Small intestine (tissue), 7 donors: ENCODE data around the gene CRYBB3. TPM values are rescaled to one million over a fixed set of nuclear protein-coding genes. Genes with fewer than 3 reads are reported as not detected.

Experiments
- DNase-seq, 2 donors: peaks; one replicate each; pipeline versions ENCODE4 v3.0.0 to v3.0.0-alpha.2; 2013
- FAIRE-seq: peaks from 2 replicates; lab custom pipeline; 2012; peaks lifted over from hg19 to GRCh38; lab: Jason Lieb, UNC
- H3K27ac ChIP-seq, 3 donors: one replicate each; pipeline ENCODE4 v1.5.1; 2013; ENCODE audit warnings: low read length in 2 of 3, mild to moderate bottlenecking in 2 of 3, control low read depth in 1 of 3, inconsistent platforms in 1 of 3, low read depth in 1 of 3, moderate library complexity in 1 of 3
- H3K27me3 ChIP-seq, 3 donors: one replicate each; pipeline ENCODE4 v1.6.1; 2013; ENCODE audit warnings: low read length in 3 of 3, inconsistent platforms in 1 of 3; ENCODE audit not compliant: control insufficient read depth in 3 of 3, insufficient read depth in 3 of 3
- H3K36me3 ChIP-seq, 3 donors: one replicate each; pipeline ENCODE4 v1.6.1; 2013; ENCODE audit warnings: low read length in 3 of 3, inconsistent platforms in 1 of 3, low read depth in 1 of 3, mild to moderate bottlenecking in 1 of 3, moderate library complexity in 1 of 3; ENCODE audit not compliant: control insufficient read depth in 3 of 3, insufficient read depth in 2 of 3
- H3K4me1 ChIP-seq, 3 donors: one replicate each; pipeline ENCODE4 v1.6.1; 2013; ENCODE audit warnings: low read length in 2 of 3, inconsistent platforms in 1 of 3, low read depth in 1 of 3, mild to moderate bottlenecking in 1 of 3, moderate library complexity in 1 of 3; ENCODE audit not compliant: control insufficient read depth in 3 of 3, insufficient read depth in 2 of 3
- H3K4me3 ChIP-seq, 3 donors: one replicate each; pipeline ENCODE4 v1.5.1; 2013; ENCODE audit warnings: low read length in 3 of 3, control low read depth in 1 of 3, inconsistent platforms in 1 of 3, low read depth in 1 of 3, mild to moderate bottlenecking in 1 of 3, moderate library complexity in 1 of 3
- H3K9me3 ChIP-seq, 2 donors: one replicate each; pipeline ENCODE4 v1.6.1; 2013; ENCODE audit warnings: low read depth in 1 of 2, low read length in 1 of 2; ENCODE audit not compliant: control insufficient read depth in 2 of 2, insufficient read depth in 1 of 2
- WGBS, 3 donors: extraction: QIAGEN DNeasy Blood & Tissue Kit; methylation state at CpG; one replicate each; pipeline ENCODE4 v1.1.7; 2013; 5-methylcytosine and 5-hydroxymethylcytosine counted together
- polyA plus RNA-seq, 4 donors: library from polyadenylated mRNA; stranded (reverse) in 3 of 4; unstranded in 1 of 4; fragments of 200-250 nt in 3 of 4; fragments of 120-200 nt in 1 of 4; gene quantifications; one replicate each; pipeline versions ENCODE4 v1.2.1 to v1.2.3, GENCODE V29; 2013
- donor health status: healthy with polysubstance abuse.
- donor health status: control.
- donor health status: control.
- donor health status: Bipolar disorder and iron deficiency.
- donor health status: healthy.

The CRYBB3 gene
- polyA plus RNA-seq, 4 donors = 0.10 to 6.5 (median 1.8) TPM

- FAIRE-seq (no peak), DNase-seq (no peak)
- H3K4me3 ChIP-seq = no peak overlapping the region
- H3K9me3 ChIP-seq = no peaks in the 10 kb centered on the region
- peaks cover 0 to 20% (median 0%) of the 10 kb centered on the region in 3 donors for H3K36me3 ChIP-seq
- H3K27me3 ChIP-seq = no peaks in the 10 kb centered on the region
- WGBS, 3 donors = 61 to 93% (median 68%) methylated on average over 1 of the region's 1 CpG
- no peaks in the 10 kb centered on the region for H3K4me1 ChIP-seq
- H3K27ac ChIP-seq = no peak overlapping the region
Measured at GRCh38 chr22:25205847-25206246, 6.2 kb downstream of the CRYBB3 start.

GRCh38 chr22:25206998-25207397 lies 7.3 kb downstream of the CRYBB3 start:
- no peak for FAIRE-seq
- Histone ChIP-seq H3K4me1 (no peaks in the 10 kb centered on the region), H3K9me3 (no peaks in the 10 kb centered on the region), H3K27me3 (no peaks in the 10 kb centered on the region), H3K27ac (no peak overlapping the region), H3K4me3 (no peak overlapping the region), H3K36me3 (peaks cover 0 to 15% (median 0%) of the 10 kb centered on the region in 3 donors)
- no peak for DNase-seq
- WGBS, 3 donors = 91 to 95% (median 95%) methylated on average over 20 to 21 of the region's 21 CpGs

GRCh38 chr22:25207553-25208157 lies 8.0 kb downstream of the CRYBB3 start:
- Histone ChIP-seq H3K4me3 (no peak overlapping the region), H3K36me3 (peaks cover 0 to 11% (median 0%) of the 10 kb centered on the region in 3 donors), H3K27me3 (no peaks in the 10 kb centered on the region), H3K27ac (no peak overlapping the region), H3K4me1 (no peaks in the 10 kb centered on the region), H3K9me3 (no peaks in the 10 kb centered on the region)
- no peak for DNase-seq
- 51 to 77% (median 76%) methylated on average over 1 to 2 of the region's 2 CpGs for WGBS, 3 donors
- FAIRE-seq = no peak

GRCh38 chr22:25208328-25208727 lies 8.7 kb downstream of the CRYBB3 start:
- FAIRE-seq (no peak), DNase-seq (no peak)
- no peaks in the 10 kb centered on the region for H3K9me3 ChIP-seq
- no peak overlapping the region for H3K4me3 ChIP-seq
- WGBS, 3 donors = 61 to 74% (median 71%) methylated on average over 2 of the region's 2 CpGs
- H3K36me3 ChIP-seq = peaks cover 0 to 7% (median 0%) of the 10 kb centered on the region in 3 donors
- no peak overlapping the region for H3K27ac ChIP-seq
- H3K4me1 ChIP-seq = no peaks in the 10 kb centered on the region
- H3K27me3 ChIP-seq = no peaks in the 10 kb centered on the region

- Histone ChIP-seq H3K4me1 (no peaks in the 10 kb centered on the region), H3K4me3 (no peak overlapping the region), H3K9me3 (no peaks in the 10 kb centered on the region), H3K27me3 (no peaks in the 10 kb centered on the region), H3K36me3 (peaks cover 0 to 3% (median 0%) of the 10 kb centered on the region in 3 donors), H3K27ac (no peak overlapping the region)
- 75 to 84% (median 80%) methylated on average over 17 of the region's 17 CpGs for WGBS, 3 donors
- FAIRE-seq = no peak
- DNase-seq = no peak
Measured at GRCh38 chr22:25208743-25209505, 9.3 kb downstream of the CRYBB3 start.

GRCh38 chr22:25210793-25211192 lies 11.1 kb downstream of the CRYBB3 start:
- Histone ChIP-seq H3K4me1 (no peaks in the 10 kb centered on the region), H3K27ac (no peak overlapping the region), H3K36me3 (no peaks in the 10 kb centered on the region), H3K9me3 (no peaks in the 10 kb centered on the region), H3K4me3 (no peak overlapping the region), H3K27me3 (no peaks in the 10 kb centered on the region)
- FAIRE-seq = no peak
- DNase-seq = no peak
- 81 to 85% (median 81%) methylated on average over 3 of the region's 3 CpGs for WGBS, 3 donors

GRCh38 chr22:25212337-25212736 lies 12.7 kb downstream of the CRYBB3 start:
- no peak overlapping the region for H3K4me3 ChIP-seq
- H3K36me3 ChIP-seq = no peaks in the 10 kb centered on the region
- FAIRE-seq (no peak), DNase-seq (no peak)
- H3K4me1 ChIP-seq = no peaks in the 10 kb centered on the region
- 46 to 66% (median 55%) methylated on average over 3 of the region's 3 CpGs for WGBS, 3 donors
- H3K9me3 ChIP-seq = no peaks in the 10 kb centered on the region
- no peaks in the 10 kb centered on the region for H3K27me3 ChIP-seq
- no peak overlapping the region for H3K27ac ChIP-seq

- H3K4me1 ChIP-seq = no peaks in the 10 kb centered on the region
- H3K36me3 ChIP-seq = no peaks in the 10 kb centered on the region
- no peak overlapping the region for H3K27ac ChIP-seq
- 66 to 76% (median 71%) methylated on average over 3 of the region's 3 CpGs for WGBS, 3 donors
- FAIRE-seq (no peak), DNase-seq (no peak)
- H3K27me3 ChIP-seq = no peaks in the 10 kb centered on the region
- no peak overlapping the region for H3K4me3 ChIP-seq
- no peaks in the 10 kb centered on the region for H3K9me3 ChIP-seq
Measured at GRCh38 chr22:25213221-25213620, 13.6 kb downstream of the CRYBB3 start.
